Esophagus squamous epithelium (tissue), 5 donors: ENCODE measurements around the gene HECW1. TPM values are rescaled to one million over a fixed set of nuclear protein-coding genes. Genes with fewer than 3 reads are reported as not detected.

Source experiments
- DNase-seq: peaks from one replicate; lab custom pipeline; 2025; lab: John Stamatoyannopoulos, UW
- H3K27ac ChIP-seq, 4 donors: fragments of 200-600 bp; sonication (generic); one replicate each; pipeline ENCODE4 v1.5.1; 2016 to 2019; ENCODE audit warnings: mild to moderate bottlenecking in 1 of 4
- H3K27me3 ChIP-seq, 4 donors: fragments of 200-600 bp; sonication (generic); 1 replicate in 3 of 4; 2 replicates in 1 of 4; pipeline versions ENCODE4 v1.5.1 to v1.6.0; 2017 to 2021; ENCODE audit warnings: antibody characterized with exemption in 1 of 4
- H3K36me3 ChIP-seq, 3 donors: fragments of 200-600 bp; sonication (generic); one replicate each; pipeline ENCODE4 v1.5.1; 2016 to 2019
- H3K4me1 ChIP-seq, 3 donors: fragments of 200-600 bp; sonication (generic); one replicate each; pipeline ENCODE4 v1.5.1; 2017 to 2019
- H3K4me3 ChIP-seq, 4 donors: fragments of 200-600 bp; sonication (generic); 1 replicate in 3 of 4; 2 replicates in 1 of 4; pipeline ENCODE4 v1.5.1; 2016 to 2019; ENCODE audit warnings: mild to moderate bottlenecking in 2 of 4, moderate library complexity in 1 of 4
- H3K9me3 ChIP-seq, 3 donors: fragments of 200-600 bp; sonication (generic); one replicate each; pipeline ENCODE4 v1.5.1; 2016 to 2019
- CTCF ChIP-seq, 6 experiments: fragments of 450-650 bp in 4 of 6; fragments of 200-600 bp in 2 of 6; sonication (generic) in 2 of 6; IDR thresholded peaks; one replicate each; pipeline ENCODE4 v1.5.1; 2016 to 2019; ENCODE audit warnings: antibody characterized with exemption in 6 of 6, mild to moderate bottlenecking in 4 of 6, moderate library complexity in 4 of 6
- POLR2A ChIP-seq, 4 donors: fragments of 450-650 bp; IDR thresholded peaks; one replicate each; pipeline ENCODE4 v1.6.1; 2017; ENCODE audit warnings: antibody characterized with exemption in 4 of 4, mild to moderate bottlenecking in 4 of 4, moderate library complexity in 3 of 4
- WGBS, 2 donors: methylation state at CpG; one replicate each; pipeline ENCODE4 v1.1.5; 2018; 5-methylcytosine and 5-hydroxymethylcytosine counted together
- intact Hi-C: fragments of 100-400 bp; cut with DNase I; formaldehyde crosslinking; loops from one replicate; pipeline ENCODE4 v1.15.0; 2022
- total RNA-seq, 4 donors: library from RNA; depleted of rRNA; stranded (reverse); fragments of >200 nt; gene quantifications; one replicate each; pipeline ENCODE4 v1.1.0, GENCODE V29; 2016
- donor health status: DM: yes; HTN: yes; CAD: no.

Gene HECW1
- total RNA-seq, 4 donors from 2014 or later, result 0.18 to 0.57 (median 0.19) TPM; not detected in 1

DNA sequence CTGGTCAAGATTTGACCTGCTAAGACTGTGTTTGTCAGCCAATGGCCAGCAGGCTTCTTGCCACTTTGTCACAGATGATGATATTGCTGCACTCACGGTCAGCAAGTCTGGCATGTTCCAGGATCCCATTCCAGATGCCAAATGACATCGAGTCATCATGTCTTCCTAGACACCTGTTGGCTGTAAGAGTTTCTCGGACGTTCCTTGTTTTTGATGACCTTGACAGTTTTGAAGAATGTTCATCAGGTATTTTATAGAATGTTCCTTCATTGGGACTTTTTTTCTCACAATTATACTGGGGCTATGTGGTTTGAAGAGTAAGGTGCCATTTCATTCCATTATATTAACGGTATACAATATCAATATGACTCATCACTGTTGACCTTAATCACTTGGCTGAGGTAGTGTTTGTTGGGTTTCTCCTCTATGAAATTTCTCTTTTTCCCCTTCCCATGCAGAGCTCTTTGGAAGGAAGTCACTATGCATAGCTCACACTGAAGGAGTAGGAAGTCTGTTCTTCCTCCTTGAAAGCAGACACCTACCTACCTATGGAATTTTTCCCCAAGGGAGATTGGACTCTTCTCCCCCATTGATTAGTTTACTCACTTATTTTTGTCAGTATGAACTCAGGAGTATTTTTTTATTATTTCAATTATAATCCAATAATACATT is 31.6 kb downstream of the HECW1 start:
- H3K27ac ChIP-seq, result no peak overlapping the region
- no peaks in the 10 kb centered on the region for H3K36me3 ChIP-seq
- peaks cover 0 to 4% (median 0%) of the 10 kb centered on the region in 3 donors for H3K4me1 ChIP-seq
- intact Hi-C loops, result no loop called here
- whole genome bisulfite sequencing, 2 donors, result 63 to 72% methylated on average over 5 of the region's 5 CpGs
- no peak overlapping the region for H3K4me3 ChIP-seq
- TF ChIP-seq POLR2A (IDR thresholded peaks at IDR 0.05) (no peak), CTCF (IDR thresholded peaks at IDR 0.05) (no peak)
- no peaks in the 10 kb centered on the region for H3K27me3 ChIP-seq
- no peak for DNase-seq
- no peaks in the 10 kb centered on the region for H3K9me3 ChIP-seq

DNA sequence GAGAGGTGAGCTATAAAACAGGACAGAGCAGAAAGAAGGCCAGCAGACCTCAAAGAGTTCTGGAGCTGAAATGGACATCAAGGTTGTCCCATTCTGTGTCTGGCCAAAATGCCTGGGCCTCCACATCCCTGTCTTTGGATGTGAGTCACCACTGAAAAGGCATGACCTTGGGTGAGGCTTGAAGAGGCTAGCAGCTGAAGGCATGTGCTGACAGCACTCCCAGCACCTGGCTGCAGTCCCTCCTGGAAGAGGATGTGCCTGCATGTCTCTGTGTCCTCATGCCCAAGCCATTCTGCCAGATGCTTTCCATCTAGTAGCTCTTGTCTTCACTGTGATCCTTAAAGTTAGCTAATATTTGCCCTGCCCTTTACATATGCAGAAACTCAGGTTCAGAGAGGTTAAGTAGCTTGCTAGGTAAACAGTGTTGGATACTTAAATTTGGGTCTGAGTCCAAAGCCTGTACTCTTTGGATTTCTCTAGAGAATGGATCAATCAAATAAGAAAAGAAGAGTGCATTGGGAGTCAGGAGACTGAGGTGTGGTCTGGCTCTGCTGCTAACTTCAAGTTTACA is 35.8 kb downstream of the HECW1 start:
- intact Hi-C loops, result no loop called here
- no peaks in the 10 kb centered on the region for H3K9me3 ChIP-seq
- H3K4me3 ChIP-seq, result no peak overlapping the region
- no peaks in the 10 kb centered on the region for H3K27me3 ChIP-seq
- H3K4me1 ChIP-seq, result peaks cover 0 to 4% (median 0%) of the 10 kb centered on the region in 3 donors
- H3K36me3 ChIP-seq, result no peaks in the 10 kb centered on the region
- no peak overlapping the region for H3K27ac ChIP-seq
- no peak for DNase-seq
- TF ChIP-seq CTCF (IDR thresholded peaks at IDR 0.05), result no peak
- TF ChIP-seq POLR2A (IDR thresholded peaks at IDR 0.05), result no peak

DNA sequence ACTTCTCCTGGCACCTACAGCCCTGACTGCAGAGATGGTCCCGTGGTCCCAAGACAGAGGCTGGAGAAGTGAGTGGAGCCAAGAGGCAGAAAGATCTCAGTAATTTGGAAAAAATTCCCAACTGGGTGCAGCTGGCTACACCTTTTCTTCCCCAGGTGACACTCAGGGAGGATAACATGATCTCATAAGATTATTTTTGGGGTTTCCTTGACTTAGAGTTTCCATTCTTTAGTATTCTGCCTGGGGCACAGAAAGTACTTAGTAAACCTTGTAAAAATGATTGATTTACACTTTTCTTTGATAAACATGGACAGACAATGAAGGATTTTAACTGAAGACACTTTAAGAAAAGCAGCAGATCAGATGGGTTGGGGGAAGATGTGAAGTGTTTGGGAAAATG is 38.6 kb downstream of the HECW1 start:
- Histone ChIP-seq H3K36me3 (no peaks in the 10 kb centered on the region), H3K4me1 (peaks cover 0 to 4% (median 0%) of the 10 kb centered on the region in 3 donors), H3K9me3 (no peaks in the 10 kb centered on the region), H3K27me3 (no peaks in the 10 kb centered on the region), H3K27ac (no peak overlapping the region), H3K4me3 (no peak overlapping the region)
- no peak for DNase-seq
- intact Hi-C loops, result no loop called here
- TF ChIP-seq CTCF (IDR thresholded peaks at IDR 0.05) (no peak), POLR2A (IDR thresholded peaks at IDR 0.05) (no peak)
- WGBS, 2 donors, result 63 to 64% methylated on average over 1 of the region's 1 CpG

GRCh38 chr7:43152696-43153095 is 40.2 kb downstream of the HECW1 start:
- H3K9me3 ChIP-seq, result no peaks in the 10 kb centered on the region
- 67 to 76% methylated on average over 6 of the region's 6 CpGs for WGBS, 2 donors
- TF ChIP-seq POLR2A (IDR thresholded peaks at IDR 0.05), result no peak
- no peak for TF ChIP-seq CTCF (IDR thresholded peaks at IDR 0.05)
- peaks cover 0 to 4% (median 0%) of the 10 kb centered on the region in 3 donors for H3K4me1 ChIP-seq
- H3K27ac ChIP-seq, result no peak overlapping the region
- H3K36me3 ChIP-seq, result no peaks in the 10 kb centered on the region
- H3K27me3 ChIP-seq, result no peaks in the 10 kb centered on the region
- H3K4me3 ChIP-seq, result no peak overlapping the region
- DNase-seq, result no peak
- intact Hi-C loops, result no loop called here

DNA sequence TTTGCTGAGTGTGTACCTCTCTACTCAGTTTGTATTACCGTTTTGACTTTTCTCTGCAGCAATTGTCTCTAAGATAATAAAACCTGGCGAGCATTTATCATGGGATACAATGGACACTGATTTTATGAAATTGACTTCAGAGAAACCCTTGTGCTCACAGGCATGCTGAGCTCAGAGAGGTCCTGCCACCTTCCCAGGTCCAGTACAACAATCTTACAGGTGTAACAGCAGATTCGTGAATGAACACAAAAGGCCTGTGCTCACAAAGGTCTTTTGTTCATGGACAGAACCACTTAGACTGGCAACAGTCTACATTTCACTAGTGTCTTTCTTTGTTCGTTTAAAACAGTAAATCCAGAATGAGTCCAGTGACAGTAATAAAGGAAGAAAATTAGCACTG is 43.2 kb downstream of the HECW1 start:
- no peak for TF ChIP-seq POLR2A (IDR thresholded peaks at IDR 0.05)
- no peak for TF ChIP-seq CTCF (IDR thresholded peaks at IDR 0.05)
- no peaks in the 10 kb centered on the region for H3K9me3 ChIP-seq
- DNase-seq, result no peak
- no peak overlapping the region for H3K27ac ChIP-seq
- no peak overlapping the region for H3K4me3 ChIP-seq
- intact Hi-C loops, result no loop called here
- WGBS, 2 donors, result 57 to 71% methylated on average over 4 of the region's 4 CpGs
- no peaks in the 10 kb centered on the region for H3K36me3 ChIP-seq
- no peaks in the 10 kb centered on the region for H3K4me1 ChIP-seq
- H3K27me3 ChIP-seq, result no peaks in the 10 kb centered on the region
